ENCODE measurements around the gene SAMD4A. TPM values are rescaled to one million over a fixed set of nuclear protein-coding genes. Genes with fewer than 3 reads are reported as not detected.

Gene SAMD4A
- total and polyA plus RNA-seq, 8 donors = 2.5 to 67.4 (median 15.9) TPM

DNA sequence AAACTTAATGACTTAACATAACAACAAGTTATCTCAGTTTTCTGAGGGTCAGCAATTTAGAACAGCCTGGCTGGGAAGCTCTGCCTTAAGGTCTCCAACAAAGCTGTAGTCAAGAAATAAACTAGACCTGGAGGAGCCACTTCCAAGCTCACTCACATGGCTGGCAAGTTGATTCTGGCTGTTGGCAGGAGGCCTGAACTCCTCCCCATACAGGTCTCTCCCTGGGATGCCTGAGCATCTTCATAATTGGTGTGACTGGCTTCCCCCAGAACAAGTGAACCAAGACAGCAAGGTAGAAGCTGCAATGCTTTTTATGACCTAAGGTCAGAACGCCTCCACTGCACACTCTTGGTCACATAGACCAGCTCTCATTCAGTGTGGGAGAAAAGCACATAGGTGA lies 128.3 kb downstream of the SAMD4A start:
- no peak overlapping the region for H3K27ac ChIP-seq
- DNase-seq = no peak
- no peaks in the 10 kb centered on the region for H3K9me3 ChIP-seq
- 73 to 100% (median 100%) methylated on average over 1 of the region's 1 CpG for WGBS, 5 donors
- no peaks in the 10 kb centered on the region for H3K36me3 ChIP-seq
- intact Hi-C loops (cut with DNase I; ENCODE audit: low total_unique reads) = no loop called here
- no peaks in the 10 kb centered on the region for H3K27me3 ChIP-seq
- H3K4me1 ChIP-seq = peaks cover 0 to 28% (median 13%) of the 10 kb centered on the region in 4 donors
- H3K4me3 ChIP-seq = no peak overlapping the region
- TF ChIP-seq POLR2A (IDR thresholded peaks at IDR 0.05) (no peak), EP300 (IDR thresholded peaks at IDR 0.05) (no peak), POLR2AphosphoS5 (IDR thresholded peaks at IDR 0.05) (no peak)
- TF ChIP-seq, protein P1, sequence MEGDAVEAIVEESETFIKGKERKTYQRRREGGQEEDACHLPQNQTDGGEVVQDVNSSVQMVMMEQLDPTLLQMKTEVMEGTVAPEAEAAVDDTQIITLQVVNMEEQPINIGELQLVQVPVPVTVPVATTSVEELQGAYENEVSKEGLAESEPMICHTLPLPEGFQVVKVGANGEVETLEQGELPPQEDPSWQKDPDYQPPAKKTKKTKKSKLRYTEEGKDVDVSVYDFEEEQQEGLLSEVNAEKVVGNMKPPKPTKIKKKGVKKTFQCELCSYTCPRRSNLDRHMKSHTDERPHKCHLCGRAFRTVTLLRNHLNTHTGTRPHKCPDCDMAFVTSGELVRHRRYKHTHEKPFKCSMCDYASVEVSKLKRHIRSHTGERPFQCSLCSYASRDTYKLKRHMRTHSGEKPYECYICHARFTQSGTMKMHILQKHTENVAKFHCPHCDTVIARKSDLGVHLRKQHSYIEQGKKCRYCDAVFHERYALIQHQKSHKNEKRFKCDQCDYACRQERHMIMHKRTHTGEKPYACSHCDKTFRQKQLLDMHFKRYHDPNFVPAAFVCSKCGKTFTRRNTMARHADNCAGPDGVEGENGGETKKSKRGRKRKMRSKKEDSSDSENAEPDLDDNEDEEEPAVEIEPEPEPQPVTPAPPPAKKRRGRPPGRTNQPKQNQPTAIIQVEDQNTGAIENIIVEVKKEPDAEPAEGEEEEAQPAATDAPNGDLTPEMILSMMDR (IDR thresholded peaks at IDR 0.05) = no peak

DNA sequence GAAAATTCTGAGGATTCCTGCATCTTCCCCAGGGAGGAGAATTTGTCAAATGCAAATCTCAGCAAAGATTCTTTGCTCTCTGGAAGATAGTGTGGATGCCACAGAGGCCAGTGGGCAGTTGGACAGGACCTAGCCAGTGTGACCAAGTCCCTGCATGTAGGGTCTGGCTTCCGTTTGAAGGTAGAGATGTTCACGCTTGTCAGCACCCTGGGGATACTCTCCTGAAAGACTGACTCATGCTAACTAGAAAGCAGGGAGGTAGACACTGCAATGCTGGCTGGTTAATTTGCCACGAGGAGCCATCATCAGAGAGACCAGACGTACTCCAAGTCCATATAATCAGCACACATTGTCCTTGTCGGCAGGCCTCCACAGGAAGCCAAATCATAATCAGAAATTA lies 130.1 kb downstream of the SAMD4A start:
- TF ChIP-seq, protein P1 (IDR thresholded peaks at IDR 0.05) = no peak
- TF ChIP-seq POLR2A (IDR thresholded peaks at IDR 0.05) (no peak), POLR2AphosphoS5 (IDR thresholded peaks at IDR 0.05) (no peak), EP300 (IDR thresholded peaks at IDR 0.05) (no peak)
- no peak for DNase-seq
- H3K4me1 ChIP-seq = peaks cover 0 to 16% (median 8%) of the 10 kb centered on the region in 4 donors
- peak overlapping the region in 1 of 5 donors; percentile 55 for H3K27ac ChIP-seq
- WGBS, 5 donors = 78 to 93% (median 86%) methylated on average over 5 of the region's 5 CpGs
- no peaks in the 10 kb centered on the region for H3K9me3 ChIP-seq
- peaks cover 0 to 2% (median 0%) of the 10 kb centered on the region in 4 donors for H3K36me3 ChIP-seq
- intact Hi-C loops (cut with DNase I; ENCODE audit: low total_unique reads) = no loop called here
- no peaks in the 10 kb centered on the region for H3K27me3 ChIP-seq
- H3K4me3 ChIP-seq = no peak overlapping the region

DNA sequence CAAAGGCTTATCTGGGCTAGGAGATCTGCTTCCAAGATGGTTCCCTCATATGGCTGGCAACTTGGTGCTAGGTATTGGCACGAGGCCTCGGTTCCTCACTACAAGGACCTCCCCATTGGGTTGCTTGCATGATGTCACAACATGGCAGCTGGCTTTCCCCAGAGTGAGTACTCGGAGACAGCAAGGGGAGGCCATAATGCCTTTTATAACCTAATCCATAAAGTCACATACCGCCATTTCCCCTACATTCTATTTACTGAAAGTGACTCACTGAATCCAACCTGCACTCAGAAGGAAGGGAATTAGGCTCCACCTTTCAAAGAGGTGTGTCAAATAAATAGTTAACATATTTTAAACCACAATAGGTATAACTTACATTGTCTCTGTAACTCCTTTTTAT lies 130.9 kb downstream of the SAMD4A start:
- peaks cover 0 to 10% (median 3%) of the 10 kb centered on the region in 4 donors for H3K36me3 ChIP-seq
- intact Hi-C loops (cut with DNase I; ENCODE audit: low total_unique reads) = no loop called here
- no peak overlapping the region for H3K4me3 ChIP-seq
- 90 to 96% (median 95%) methylated on average over 4 of the region's 4 CpGs for WGBS, 5 donors
- H3K27ac ChIP-seq = peak overlapping the region in 1 of 5 donors; percentile 55
- TF ChIP-seq POLR2AphosphoS5 (IDR thresholded peaks at IDR 0.05) (no peak), EP300 (IDR thresholded peaks at IDR 0.05) (no peak), POLR2A (IDR thresholded peaks at IDR 0.05) (no peak)
- TF ChIP-seq, protein P1 (IDR thresholded peaks at IDR 0.05) = no peak
- no peak for DNase-seq
- H3K4me1 ChIP-seq = peaks cover 0 to 14% (median 7%) of the 10 kb centered on the region in 4 donors
- no peaks in the 10 kb centered on the region for H3K9me3 ChIP-seq
- no peaks in the 10 kb centered on the region for H3K27me3 ChIP-seq

DNA sequence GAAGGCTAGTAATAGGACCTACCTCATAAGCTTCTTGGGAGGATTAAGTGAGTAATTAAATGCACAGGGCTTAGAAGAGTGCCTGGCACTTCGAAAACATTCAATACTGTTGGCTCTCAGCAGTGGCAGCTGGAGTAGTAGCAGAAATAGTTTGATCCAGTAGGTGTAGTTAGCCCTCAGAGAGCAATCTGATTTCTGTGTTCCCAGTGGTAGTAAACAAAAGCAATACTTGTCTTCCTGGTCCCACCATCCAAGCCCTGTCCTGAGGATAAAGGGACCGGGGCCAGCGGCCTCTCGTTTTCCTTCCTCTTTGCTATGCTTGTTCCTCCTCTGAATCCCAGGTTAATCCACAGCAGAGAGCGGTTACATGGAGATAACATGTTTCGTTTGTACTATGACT lies 131.6 kb downstream of the SAMD4A start:
- H3K27me3 ChIP-seq = no peaks in the 10 kb centered on the region
- 74 to 80% (median 75%) methylated on average over 6 of the region's 6 CpGs for WGBS, 5 donors
- peak overlapping the region in 1 of 5 donors; percentile 55 for H3K27ac ChIP-seq
- no peak for DNase-seq
- peaks cover 0 to 14% (median 7%) of the 10 kb centered on the region in 4 donors for H3K4me1 ChIP-seq
- intact Hi-C loops (cut with DNase I; ENCODE audit: low total_unique reads) = no loop called here
- TF ChIP-seq, protein P1 (IDR thresholded peaks at IDR 0.05) = no peak
- TF ChIP-seq EP300 (IDR thresholded peaks at IDR 0.05) = no peak
- TF ChIP-seq POLR2A (IDR thresholded peaks at IDR 0.05) = no peak
- no peak for TF ChIP-seq POLR2AphosphoS5 (IDR thresholded peaks at IDR 0.05)
- H3K36me3 ChIP-seq = peaks cover 0 to 16% (median 3%) of the 10 kb centered on the region in 4 donors
- no peaks in the 10 kb centered on the region for H3K9me3 ChIP-seq
- no peak overlapping the region for H3K4me3 ChIP-seq

Data from stomach (tissue), 9 donors.